Measurements from ENCODE around the gene CDHR3.

- TF ChIP-seq CTCF (IDR thresholded peaks at IDR 0.05) (no peak), EZH2 (IDR thresholded peaks at IDR 0.05) (no peak), EZH2phosphoT487 (IDR thresholded peaks at IDR 0.05) (no peak)
Observed at GRCh38 chr7:106017657-106018056, 54.6 kb downstream of the CDHR3 start.

All from neural progenitor cell (in vitro differentiated cells).